ENCODE results near the gene M6PR.

DNA sequence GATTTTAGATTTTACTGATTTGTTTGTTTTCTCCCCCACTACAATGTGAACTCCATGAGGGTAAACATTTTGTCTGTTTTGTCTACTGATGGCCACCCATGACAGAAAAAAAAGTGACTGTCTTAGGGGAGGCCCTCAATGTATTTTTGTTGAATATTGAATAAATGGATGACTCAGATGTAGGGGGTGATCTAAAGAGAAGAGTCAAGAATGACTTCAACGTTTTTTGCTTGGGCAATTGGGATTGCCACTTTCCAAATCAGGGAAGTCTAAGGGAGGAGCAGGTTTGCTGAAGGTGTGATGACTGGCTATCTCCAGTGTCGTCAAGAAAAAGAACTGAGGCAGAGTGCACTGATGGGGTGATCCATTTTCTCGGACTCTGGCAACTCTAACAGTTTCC lies 45.8 kb downstream of the M6PR start:
- TF ChIP-seq, protein P1, sequence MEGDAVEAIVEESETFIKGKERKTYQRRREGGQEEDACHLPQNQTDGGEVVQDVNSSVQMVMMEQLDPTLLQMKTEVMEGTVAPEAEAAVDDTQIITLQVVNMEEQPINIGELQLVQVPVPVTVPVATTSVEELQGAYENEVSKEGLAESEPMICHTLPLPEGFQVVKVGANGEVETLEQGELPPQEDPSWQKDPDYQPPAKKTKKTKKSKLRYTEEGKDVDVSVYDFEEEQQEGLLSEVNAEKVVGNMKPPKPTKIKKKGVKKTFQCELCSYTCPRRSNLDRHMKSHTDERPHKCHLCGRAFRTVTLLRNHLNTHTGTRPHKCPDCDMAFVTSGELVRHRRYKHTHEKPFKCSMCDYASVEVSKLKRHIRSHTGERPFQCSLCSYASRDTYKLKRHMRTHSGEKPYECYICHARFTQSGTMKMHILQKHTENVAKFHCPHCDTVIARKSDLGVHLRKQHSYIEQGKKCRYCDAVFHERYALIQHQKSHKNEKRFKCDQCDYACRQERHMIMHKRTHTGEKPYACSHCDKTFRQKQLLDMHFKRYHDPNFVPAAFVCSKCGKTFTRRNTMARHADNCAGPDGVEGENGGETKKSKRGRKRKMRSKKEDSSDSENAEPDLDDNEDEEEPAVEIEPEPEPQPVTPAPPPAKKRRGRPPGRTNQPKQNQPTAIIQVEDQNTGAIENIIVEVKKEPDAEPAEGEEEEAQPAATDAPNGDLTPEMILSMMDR (conservative IDR thresholded peaks at IDR 0.05; ENCODE audit: low read depth, low read length) = no peak
- TF ChIP-seq EZH2phosphoT487 (IDR thresholded peaks at IDR 0.05; ENCODE audit: borderline replicate concordance, low read length) = no peak
